Measurements from ENCODE around the gene RDH8.

GRCh38 chr19:10026744-10027143 is 13.5 kb downstream of the RDH8 start:
- TF ChIP-seq, protein P1, sequence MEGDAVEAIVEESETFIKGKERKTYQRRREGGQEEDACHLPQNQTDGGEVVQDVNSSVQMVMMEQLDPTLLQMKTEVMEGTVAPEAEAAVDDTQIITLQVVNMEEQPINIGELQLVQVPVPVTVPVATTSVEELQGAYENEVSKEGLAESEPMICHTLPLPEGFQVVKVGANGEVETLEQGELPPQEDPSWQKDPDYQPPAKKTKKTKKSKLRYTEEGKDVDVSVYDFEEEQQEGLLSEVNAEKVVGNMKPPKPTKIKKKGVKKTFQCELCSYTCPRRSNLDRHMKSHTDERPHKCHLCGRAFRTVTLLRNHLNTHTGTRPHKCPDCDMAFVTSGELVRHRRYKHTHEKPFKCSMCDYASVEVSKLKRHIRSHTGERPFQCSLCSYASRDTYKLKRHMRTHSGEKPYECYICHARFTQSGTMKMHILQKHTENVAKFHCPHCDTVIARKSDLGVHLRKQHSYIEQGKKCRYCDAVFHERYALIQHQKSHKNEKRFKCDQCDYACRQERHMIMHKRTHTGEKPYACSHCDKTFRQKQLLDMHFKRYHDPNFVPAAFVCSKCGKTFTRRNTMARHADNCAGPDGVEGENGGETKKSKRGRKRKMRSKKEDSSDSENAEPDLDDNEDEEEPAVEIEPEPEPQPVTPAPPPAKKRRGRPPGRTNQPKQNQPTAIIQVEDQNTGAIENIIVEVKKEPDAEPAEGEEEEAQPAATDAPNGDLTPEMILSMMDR (IDR thresholded peaks at IDR 0.05) = no peak
- no peak for TF ChIP-seq POLR2AphosphoS5 (IDR thresholded peaks at IDR 0.05)
